Measurements from ENCODE around the gene ZNG1A.
A peak's percentile ranks its signal among the peaks of the same experiment; 100 is the strongest.
"Not testable (repeated sequence)": the region's sequence is repeated elsewhere in the genome, so short reads cannot be mapped to it uniquely, and the experiment has no call there.

ZNG1A gene

GRCh38 chr9:178970-179383 is at the start of gene ZNG1A:
Gene ZNG1A (minus strand): TSS chr9:179056. CDS start chr9:178969, 87 bp downstream.
- peak in 5 of 14 donors; percentile 0 to 18 (median 4) for DNase-seq

GRCh38 chr9:227860-228259 is 49.0 kb upstream of the ZNG1A start:
- DNase-seq, result no peak

GRCh38 chr9:224582-225520 is 46.0 kb upstream of the ZNG1A start:
- DNase-seq, result no peak

- no peak for DNase-seq
Observed at GRCh38 chr9:224026-224425, 45.2 kb upstream of the ZNG1A start.

GRCh38 chr9:223152-223551 is 44.3 kb upstream of the ZNG1A start:
- DNase-seq, result no peak

- DNase-seq, result no peak
Observed at GRCh38 chr9:221989-222776, 43.3 kb upstream of the ZNG1A start.

GRCh38 chr9:219670-220365 is 41.0 kb upstream of the ZNG1A start:
- no peak for DNase-seq

- DNase-seq, result not testable (repeated sequence)
Observed at GRCh38 chr9:219036-219435, 40.2 kb upstream of the ZNG1A start.

GRCh38 chr9:217950-218349 is 39.1 kb upstream of the ZNG1A start:
- DNase-seq, result no peak

GRCh38 chr9:216866-217265 is 38.0 kb upstream of the ZNG1A start:
- no peak for DNase-seq

- no peak for DNase-seq
Observed at GRCh38 chr9:215631-216155, 36.8 kb upstream of the ZNG1A start.

GRCh38 chr9:214648-215493 is 36.0 kb upstream of the ZNG1A start, which contains the start of gene DOCK8:
Gene DOCK8 (plus strand): TSS chr9:214865. CDS start chr9:214977, 112 bp downstream.
- peak in 3 of 14 donors; percentile 6 to 50 (median 27) for DNase-seq

- DNase-seq, result no peak
Observed at GRCh38 chr9:214351-214647, 35.4 kb upstream of the ZNG1A start.

- not testable (repeated sequence) for DNase-seq
Observed at GRCh38 chr9:213901-214300, 35.0 kb upstream of the ZNG1A start.

- DNase-seq, result no peak
Observed at GRCh38 chr9:212297-212696, 33.4 kb upstream of the ZNG1A start.

- DNase-seq, result no peak
Observed at GRCh38 chr9:211557-211956, 32.7 kb upstream of the ZNG1A start.

GRCh38 chr9:211036-211435 is 32.2 kb upstream of the ZNG1A start:
- no peak for DNase-seq

- no peak for DNase-seq
Observed at GRCh38 chr9:209143-209758, 30.4 kb upstream of the ZNG1A start.

GRCh38 chr9:206481-206880 is 27.6 kb upstream of the ZNG1A start:
- no peak for DNase-seq

GRCh38 chr9:199601-200000 is 20.7 kb upstream of the ZNG1A start:
- not testable (repeated sequence) for DNase-seq
